SK-N-SH (cell line): ENCODE data around the gene EIF5A. TPM values are rescaled to one million over a fixed set of nuclear protein-coding genes. Genes with fewer than 3 reads are reported as not detected.

Experiments
- CTCF ChIA-PET: fragments of 300-600, 350-600 bp; formaldehyde crosslinking; extraction: SDS; loops from one replicate; lab custom pipeline; 2021; lab: Yijun Ruan, JAX
- POLR2A ChIA-PET: fragments of 350-600 bp; sonication (Branson Sonifier 250); formaldehyde crosslinking; extraction: SDS; loops from one replicate; lab custom pipeline; 2020; ENCODE audit warnings: antibody characterized with exemption, inconsistent platforms; lab: Yijun Ruan, JAX
- DNase-seq: peaks from one replicate; pipeline ENCODE4 v3.0.0; 2012
- H2AFZ ChIP-seq: fragments of 200-600 bp; sonication (generic); 2 replicates; pipeline ENCODE4 v1.8.1; 2016; ENCODE audit warnings: antibody characterized with exemption, mild to moderate bottlenecking, low read depth
- H3F3A ChIP-seq: fragments of 200-600 bp; sonication (generic); replicated peaks from 2 replicates; pipeline ENCODE3; 2016; ENCODE audit warnings: antibody characterized with exemption, mild to moderate bottlenecking; ENCODE audit not compliant: insufficient read depth
- H3K27ac ChIP-seq, 2 experiments: fragments of 200-500 bp in 1 of 2; fragments of 200-600 bp in 1 of 2; sonication (Bioruptor generic) in 1 of 2; sonication (generic), shearing (Covaris generic) in 1 of 2; 2 replicates each; pipeline versions ENCODE4 v1.5.1 to v1.6.1; 2014 to 2016; ENCODE audit warnings: low read depth in 2 of 2, inconsistent platforms in 1 of 2, low read length in 1 of 2, mild to moderate bottlenecking in 1 of 2, mixed read lengths in 1 of 2
- H3K27me3 ChIP-seq: fragments of 200-600 bp; sonication (generic), shearing (Covaris generic); 2 replicates; pipeline ENCODE4 v1.6.1; 2016; ENCODE audit warnings: mixed run types; ENCODE audit not compliant: insufficient read depth
- H3K36me3 ChIP-seq, 2 experiments: fragments of 200-500 bp in 1 of 2; fragments of 200-600 bp in 1 of 2; sonication (Bioruptor generic) in 1 of 2; sonication (generic) in 1 of 2; replicated peaks in 1 of 2; 2 replicates each; pipeline versions ENCODE3 to v1.5.1; 2014 to 2016; ENCODE audit warnings: low read length in 1 of 2, mild to moderate bottlenecking in 1 of 2; ENCODE audit not compliant: insufficient read depth in 2 of 2, control insufficient read depth in 1 of 2
- H3K4me1 ChIP-seq, 2 experiments: fragments of 200-500 bp in 1 of 2; fragments of 200-600 bp in 1 of 2; sonication (Bioruptor generic) in 1 of 2; sonication (generic), shearing (Covaris generic) in 1 of 2; 2 replicates each; pipeline versions ENCODE4 v1.5.1 to v1.6.1; 2014 to 2016; ENCODE audit warnings: low read depth in 1 of 2, low read length in 1 of 2, mixed run types in 1 of 2; ENCODE audit not compliant: insufficient read depth in 2 of 2, control insufficient read depth in 1 of 2
- H3K4me2 ChIP-seq: fragments of 200-600 bp; sonication (generic), shearing (Covaris generic); 2 replicates; pipeline ENCODE4 v1.6.1; 2017; ENCODE audit warnings: mixed run types
- H3K4me3 ChIP-seq, 2 experiments: fragments of 200-500 bp in 1 of 2; fragments of 200-600 bp in 1 of 2; sonication (Bioruptor generic) in 1 of 2; sonication (generic), shearing (Covaris generic) in 1 of 2; 2 replicates each; pipeline versions ENCODE4 v1.5.1 to v1.8.1; 2014 to 2016; ENCODE audit warnings: low read depth in 2 of 2, inconsistent platforms in 1 of 2, low read length in 1 of 2, mild to moderate bottlenecking in 1 of 2, mixed read lengths in 1 of 2, moderate library complexity in 1 of 2
- H3K79me2 ChIP-seq: fragments of 200-600 bp; sonication (generic); 2 replicates; pipeline ENCODE4 v1.8.1; 2017; ENCODE audit warnings: mild to moderate bottlenecking; ENCODE audit not compliant: insufficient read depth
- H3K9ac ChIP-seq: fragments of 200-600 bp; sonication (generic); 2 replicates; pipeline ENCODE4 v1.6.1; 2017; ENCODE audit warnings: mixed run types
- H3K9me2 ChIP-seq: fragments of 200-600 bp; sonication (generic); 2 replicates; pipeline ENCODE4 v1.6.1; 2017; ENCODE audit warnings: mixed run types
- H3K9me3 ChIP-seq: fragments of 200-600 bp; sonication (generic); 2 replicates; pipeline ENCODE4 v1.6.1; 2017; ENCODE audit warnings: mixed run types, mild to moderate bottlenecking, moderate library complexity
- H4K20me1 ChIP-seq: fragments of 200-600 bp; sonication (generic); 2 replicates; pipeline ENCODE4 v1.6.1; 2017; ENCODE audit warnings: mild to moderate bottlenecking, mixed run types; ENCODE audit not compliant: insufficient read depth
- CHD2 ChIP-seq: fragments of 150-350 bp; IDR thresholded peaks from 2 replicates; pipeline ENCODE4 v1.6.1; 2018; ENCODE audit warnings: low read length; ENCODE audit not compliant: partially characterized antibody
- CTCF ChIP-seq: fragments of 200-600 bp; sonication (generic); IDR thresholded peaks from 2 replicates; pipeline ENCODE4 v1.6.1; 2017; ENCODE audit warnings: antibody characterized with exemption, mild to moderate bottlenecking, moderate library complexity
- GABPA ChIP-seq: IDR thresholded peaks from 2 replicates; pipeline ENCODE4 v1.4.0; 2012; ENCODE audit warnings: low read depth, mild to moderate bottlenecking
- PBX3 ChIP-seq: IDR thresholded peaks from 2 replicates; pipeline ENCODE4; 2012
- RAD21 ChIP-seq: IDR thresholded peaks from 2 replicates; pipeline ENCODE4 v1.6.1; 2012; ENCODE audit warnings: mild to moderate bottlenecking, low read length
- REST ChIP-seq: IDR thresholded peaks from 2 replicates; pipeline ENCODE4 v1.6.1; 2012; ENCODE audit warnings: mild to moderate bottlenecking, low read depth, low read length, moderate library complexity
- SIN3A ChIP-seq: IDR thresholded peaks from 2 replicates; pipeline ENCODE4 v1.6.1; 2012; ENCODE audit warnings: low read depth, mild to moderate bottlenecking, low read length, moderate library complexity, borderline replicate concordance
- ZBTB33 ChIP-seq: IDR thresholded peaks from 2 replicates; pipeline ENCODE4 v1.4.0; 2012; ENCODE audit warnings: low read depth, borderline replicate concordance
- WGBS: methylation state at CpG from one replicate; pipeline ENCODE4 v1.1.6; 2017; ENCODE audit warnings: low lambda C conversion rate; 5-methylcytosine and 5-hydroxymethylcytosine counted together
- polyA plus RNA-seq, 3 experiments: library from polyadenylated mRNA; depleted of rRNA; stranded (reverse); fragments of >200 nt; gene quantifications; 2 replicates each; pipeline ENCODE4 v1.2.3, GENCODE V29; 2012
- TF ChIP-seq, protein P1 (sequence below): fragments of 150-350 bp; IDR thresholded peaks from 2 replicates; pipeline ENCODE4 v1.6.1; 2017; ENCODE audit warnings: antibody characterized with exemption, low read length, low read depth, borderline replicate concordance

The EIF5A gene
- polyA plus RNA-seq, 1 of the 3 experiments (the other 2 are of a cell fraction), result 971 TPM

GRCh38 chr17:7343250-7343649 lies 35.8 kb downstream of the EIF5A start:
- CTCF ChIA-PET, result interaction anchor here (3.3 to 5.6 kb wide), 4 partner anchors 7 to 47 kb away, joined by 18 to 55 read pairs (median 39); partner anchors contain the start of genes ACAP1 and TMEM95
- H2AFZ ChIP-seq, result no peak overlapping the region
- H3K36me3 ChIP-seq, result no peaks in the 10 kb centered on the region
- no peak for TF ChIP-seq ZBTB33
- no peak for TF ChIP-seq CHD2
- TF ChIP-seq PBX3, result no peak
- TF ChIP-seq GABPA, result no peak
- no peak for TF ChIP-seq REST
- no peak for TF ChIP-seq RAD21
- no peak for TF ChIP-seq CTCF
- TF ChIP-seq, protein P1, sequence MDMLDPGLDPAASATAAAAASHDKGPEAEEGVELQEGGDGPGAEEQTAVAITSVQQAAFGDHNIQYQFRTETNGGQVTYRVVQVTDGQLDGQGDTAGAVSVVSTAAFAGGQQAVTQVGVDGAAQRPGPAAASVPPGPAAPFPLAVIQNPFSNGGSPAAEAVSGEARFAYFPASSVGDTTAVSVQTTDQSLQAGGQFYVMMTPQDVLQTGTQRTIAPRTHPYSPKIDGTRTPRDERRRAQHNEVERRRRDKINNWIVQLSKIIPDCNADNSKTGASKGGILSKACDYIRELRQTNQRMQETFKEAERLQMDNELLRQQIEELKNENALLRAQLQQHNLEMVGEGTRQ, result no peak
- no peak for TF ChIP-seq SIN3A
- TF ChIP-seq, all 33 proteins: peak for 0
- Histone ChIP-seq H3K4me1 (peaks cover 0 to 5% of the 10 kb centered on the region in 2 experiments; a peak in 1 of 4 replicates), H3K79me2 (no peaks in the 10 kb centered on the region), H4K20me1 (no peaks in the 10 kb centered on the region), H3K9me3 (no peaks in the 10 kb centered on the region), H3K27me3 (peaks cover 19% of the 10 kb centered on the region), H3K9ac (no peak overlapping the region), H3K4me2 (no peak overlapping the region), H3K27ac (no peak overlapping the region), H3K9me2 (no peaks in the 10 kb centered on the region), H3K4me3 (no peak overlapping the region), H3F3A (peaks cover 3% of the 10 kb centered on the region)
- no peak for DNase-seq
- WGBS, result 30% methylated on average over 11 of the region's 15 CpGs
- POLR2A ChIA-PET, result interaction anchor here (0.7 kb wide), 1 partner anchor 136 kb away, joined by 3 read pairs; the partner anchor contains the start of gene ZBTB4
